NOMO-1 treated with dmso at 0.1 percent for 144 hours (cell line): ENCODE results near the gene PFKL.

Source experiments
- DNase-seq: peaks from one replicate; lab custom pipeline; 2025; ENCODE audit not compliant: unreplicated experiment; lab: John Stamatoyannopoulos, UW

The PFKL gene

GRCh38 chr21:44374601-44375280 is 74.9 kb downstream of the PFKL start:
- no peak for DNase-seq

- DNase-seq = peak; percentile 75
Observed at GRCh38 chr21:44375281-44375651, 75.4 kb downstream of the PFKL start.

- DNase-seq = no peak
Observed at GRCh38 chr21:44375761-44376241, 75.9 kb downstream of the PFKL start.

GRCh38 chr21:44376606-44377005 is 76.8 kb downstream of the PFKL start:
- no peak for DNase-seq
